Upper lobe of left lung (tissue), 4 donors: ENCODE measurements around the gene GUF1.

ENCODE experiments used
- CTCF ChIP-seq, 6 experiments: fragments of 450-650 bp in 4 of 6; fragments of 200-600 bp in 2 of 6; sonication (generic) in 2 of 6; IDR thresholded peaks; one replicate each; pipeline ENCODE4 v1.5.1; 2016 to 2019; ENCODE audit warnings: antibody characterized with exemption in 6 of 6
- EP300 ChIP-seq, 4 donors: sonication (generic); formaldehyde crosslinking; IDR thresholded peaks; one replicate each; pipeline ENCODE4 v1.5.1; 2017; ENCODE audit warnings: antibody characterized with exemption in 4 of 4, control low read depth in 2 of 4
- POLR2A ChIP-seq, 4 donors: fragments of 450-650 bp; IDR thresholded peaks; one replicate each; pipeline ENCODE4 v1.5.1; 2016 to 2017; ENCODE audit warnings: antibody characterized with exemption in 4 of 4, mild to moderate bottlenecking in 2 of 4
- POLR2AphosphoS5 ChIP-seq, 2 donors: sonication (generic); formaldehyde crosslinking; IDR thresholded peaks; one replicate each; pipeline ENCODE4 v1.5.1; 2017; ENCODE audit warnings: antibody characterized with exemption in 2 of 2

GRCh38 chr4:44727471-44727870 is 49.3 kb downstream of the GUF1 start:
- TF ChIP-seq CTCF (IDR thresholded peaks at IDR 0.05) (no peak), EP300 (IDR thresholded peaks at IDR 0.05) (no peak), POLR2A (IDR thresholded peaks at IDR 0.05) (no peak), POLR2AphosphoS5 (IDR thresholded peaks at IDR 0.05) (no peak)
